IPS-15b (cell line): Measurements from ENCODE around the gene IL15RA.

Source experiments
- H3K27me3 ChIP-seq: one replicate; pipeline ENCODE4 v1.6.1; 2013; ENCODE audit warnings: low read length; ENCODE audit not compliant: control insufficient read depth, insufficient read depth
- H3K36me3 ChIP-seq: one replicate; pipeline ENCODE4 v1.6.1; 2013; ENCODE audit warnings: low read length; ENCODE audit not compliant: control insufficient read depth, insufficient read depth
- H3K4me1 ChIP-seq: one replicate; pipeline ENCODE4 v1.6.1; 2013; ENCODE audit warnings: mild to moderate bottlenecking, low read length; ENCODE audit not compliant: control insufficient read depth, insufficient read depth
- H3K4me3 ChIP-seq: one replicate; pipeline ENCODE4 v1.5.1; 2013; ENCODE audit warnings: low read depth, low read length
- H3K9ac ChIP-seq: one replicate; pipeline ENCODE4 v1.6.1; 2013; ENCODE audit warnings: low read depth, mild to moderate bottlenecking, low read length
- H3K9me3 ChIP-seq: one replicate; pipeline ENCODE4 v1.6.1; 2013; ENCODE audit warnings: mild to moderate bottlenecking, low read length; ENCODE audit not compliant: control insufficient read depth, insufficient read depth

IL15RA gene

DNA sequence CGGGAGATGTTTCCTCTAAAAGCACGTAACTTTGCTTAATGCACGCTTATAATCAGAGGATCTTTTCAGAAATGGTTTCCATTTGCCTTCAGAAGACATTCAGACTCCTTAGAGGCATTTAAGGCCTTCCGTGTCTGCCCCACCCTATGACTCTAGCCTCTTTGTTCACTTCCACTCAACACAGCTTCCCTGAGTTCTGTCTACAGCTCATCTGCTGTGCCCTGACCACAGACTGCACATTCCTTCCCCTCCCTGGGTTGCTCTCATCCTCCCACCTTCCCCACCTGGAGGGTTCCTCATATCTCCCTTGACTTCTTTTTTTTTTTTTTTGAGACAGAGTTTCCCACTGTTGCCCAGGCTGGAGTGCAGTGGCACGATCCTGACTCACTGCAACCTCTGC is 70.7 kb downstream of the IL15RA start:
- Histone ChIP-seq H3K4me3 (no peak overlapping the region), H3K36me3 (peaks cover 26% of the 10 kb centered on the region), H3K4me1 (no peaks in the 10 kb centered on the region), H3K9me3 (no peaks in the 10 kb centered on the region), H3K9ac (no peak overlapping the region), H3K27me3 (no peaks in the 10 kb centered on the region)

DNA sequence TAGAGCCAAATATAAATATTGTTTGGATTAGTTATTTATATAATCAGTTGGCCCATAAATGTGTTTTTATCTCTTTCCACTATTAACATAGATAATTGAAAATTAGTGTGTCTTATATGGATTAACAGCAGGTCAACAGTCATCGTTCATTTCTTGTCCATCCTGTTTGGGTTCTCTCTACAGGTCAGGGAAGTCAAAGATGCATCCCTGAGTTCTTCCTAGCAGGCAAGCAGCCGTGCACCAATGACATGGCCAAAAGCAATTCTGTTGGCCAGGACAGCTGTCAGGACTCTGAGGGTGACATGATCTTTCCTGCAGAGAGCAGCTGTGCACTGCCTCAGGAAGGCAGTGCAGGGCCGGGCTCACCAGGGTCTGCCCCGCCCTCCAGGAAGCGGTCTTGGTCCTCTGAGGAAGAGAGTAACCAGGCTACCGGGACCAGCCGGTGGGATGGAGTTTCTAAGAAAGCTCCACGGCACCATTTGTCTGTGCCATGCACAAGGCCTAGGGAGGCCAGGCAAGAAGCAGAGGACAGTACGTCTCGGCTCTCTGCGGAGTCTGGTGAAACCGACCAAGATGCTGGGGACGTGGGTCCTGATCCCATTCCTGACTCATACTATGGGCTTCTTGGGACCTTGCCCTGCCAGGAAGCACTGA is 71.4 kb downstream of the IL15RA start:
- H3K27me3 ChIP-seq: no peaks in the 10 kb centered on the region
- no peak overlapping the region for H3K4me3 ChIP-seq
- H3K9ac ChIP-seq: no peak overlapping the region
- no peaks in the 10 kb centered on the region for H3K4me1 ChIP-seq
- H3K9me3 ChIP-seq: no peaks in the 10 kb centered on the region
- H3K36me3 ChIP-seq: peaks cover 24% of the 10 kb centered on the region

- H3K4me3 ChIP-seq: no peak overlapping the region
- H3K9ac ChIP-seq: no peak overlapping the region
- H3K9me3 ChIP-seq: no peaks in the 10 kb centered on the region
- no peaks in the 10 kb centered on the region for H3K4me1 ChIP-seq
- H3K27me3 ChIP-seq: no peaks in the 10 kb centered on the region
- H3K36me3 ChIP-seq: peaks cover 11% of the 10 kb centered on the region
These were observed 73.1 kb downstream of the IL15RA start for GRCh38 chr10:5904227-5904626.

GRCh38 chr10:5903563-5903962 is 73.8 kb downstream of the IL15RA start:
- Histone ChIP-seq H3K9ac (no peak overlapping the region), H3K4me1 (no peaks in the 10 kb centered on the region), H3K9me3 (no peaks in the 10 kb centered on the region), H3K36me3 (peaks cover 11% of the 10 kb centered on the region), H3K4me3 (no peak overlapping the region), H3K27me3 (no peaks in the 10 kb centered on the region)

DNA sequence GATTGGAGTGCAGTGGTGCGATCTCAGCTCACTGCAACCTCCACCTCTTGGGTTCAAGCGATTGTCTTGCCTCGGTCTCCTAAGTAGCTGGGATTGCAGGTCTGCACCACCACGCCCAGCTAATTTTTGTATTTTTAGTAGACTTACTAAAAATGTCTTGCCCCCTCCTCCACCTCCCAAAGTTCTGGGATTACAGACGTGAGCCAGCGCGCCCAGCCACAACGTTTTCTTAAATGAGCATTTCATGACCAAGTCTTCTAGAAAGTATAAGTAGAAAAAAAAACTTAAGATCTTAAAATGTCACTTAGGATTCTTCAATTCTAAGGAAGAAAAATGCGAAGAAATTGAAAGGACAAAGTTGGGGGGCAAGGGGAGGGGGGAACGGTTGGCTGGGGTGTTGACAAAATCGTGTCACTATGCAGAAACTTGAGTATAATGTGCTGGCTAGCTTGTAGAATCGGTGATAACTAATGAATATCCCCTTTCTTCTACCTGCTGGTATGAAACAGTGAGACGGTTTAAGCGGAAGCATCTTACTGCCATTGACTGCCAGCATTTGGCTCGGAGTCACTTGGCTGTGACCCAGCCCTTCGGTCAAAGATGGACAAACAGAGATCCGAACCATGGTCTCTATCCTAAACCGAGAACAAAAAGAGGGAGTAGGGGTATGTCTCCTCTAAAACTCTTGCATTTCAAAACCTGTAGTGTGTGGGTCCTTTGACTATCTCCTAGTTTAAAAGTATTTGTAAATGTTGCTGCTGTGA is 74.7 kb downstream of the IL15RA start:
- no peak overlapping the region for H3K9ac ChIP-seq
- no peak overlapping the region for H3K4me3 ChIP-seq
- no peaks in the 10 kb centered on the region for H3K9me3 ChIP-seq
- peaks cover 9% of the 10 kb centered on the region for H3K36me3 ChIP-seq
- no peaks in the 10 kb centered on the region for H3K4me1 ChIP-seq
- H3K27me3 ChIP-seq: no peaks in the 10 kb centered on the region
